Hematopoietic multipotent progenitor cell treated with erythropoietin and hydrocortisone succinate and interleukin-3 and kit ligand, for 8 days (in vitro differentiated cells): ENCODE results near the gene KLHL33.

Experiments
- DNase-seq: peaks from one replicate; pipeline ENCODE4 v3.0.0-alpha.2; 2015

Gene KLHL33

GRCh38 chr14:20412876-20413743, 22.9 kb downstream of the KLHL33 start, which contains the start of gene TEP1:
TSS of gene TEP1 (minus strand) at chr14:20413501. CDS start at chr14:20408439, 5,062 bp downstream.
- DNase-seq = peak; percentile 74

GRCh38 chr14:20412411-20412810, 23.6 kb downstream of the KLHL33 start:
- no peak for DNase-seq

- DNase-seq = no peak
Measured at GRCh38 chr14:20409226-20409625, 26.7 kb downstream of the KLHL33 start.

GRCh38 chr14:20403521-20403920, 32.4 kb downstream of the KLHL33 start:
- no peak for DNase-seq

- DNase-seq = no peak
Measured at GRCh38 chr14:20400965-20401593, 34.9 kb downstream of the KLHL33 start.

- DNase-seq = no peak
Measured at GRCh38 chr14:20400589-20400964, 35.4 kb downstream of the KLHL33 start.

GRCh38 chr14:20397511-20397910, 38.5 kb downstream of the KLHL33 start:
- no peak for DNase-seq

GRCh38 chr14:20391505-20391904, 44.5 kb downstream of the KLHL33 start:
- no peak for DNase-seq

- DNase-seq = no peak
Measured at GRCh38 chr14:20388159-20388558, 47.8 kb downstream of the KLHL33 start.

- DNase-seq = no peak
Measured at GRCh38 chr14:20387576-20387975, 48.4 kb downstream of the KLHL33 start.

- DNase-seq = no peak
Measured at GRCh38 chr14:20386276-20386855, 49.6 kb downstream of the KLHL33 start.

- no peak for DNase-seq
Measured at GRCh38 chr14:20384886-20385285, 51.1 kb downstream of the KLHL33 start.

- DNase-seq = no peak
Measured at GRCh38 chr14:20384321-20384720, 51.6 kb downstream of the KLHL33 start.

- DNase-seq = no peak
Measured at GRCh38 chr14:20383636-20384035, 52.3 kb downstream of the KLHL33 start.

GRCh38 chr14:20383032-20383431, 52.9 kb downstream of the KLHL33 start:
- DNase-seq = no peak

- DNase-seq = no peak
Measured at GRCh38 chr14:20382526-20382925, 53.4 kb downstream of the KLHL33 start.

- no peak for DNase-seq
Measured at GRCh38 chr14:20381341-20381740, 54.6 kb downstream of the KLHL33 start.

- DNase-seq = no peak
Measured at GRCh38 chr14:20380681-20381080, 55.3 kb downstream of the KLHL33 start.

GRCh38 chr14:20379743-20380142, 56.2 kb downstream of the KLHL33 start:
- DNase-seq = no peak

GRCh38 chr14:20377171-20377570, 58.8 kb downstream of the KLHL33 start:
- no peak for DNase-seq

- no peak for DNase-seq
Measured at GRCh38 chr14:20376071-20376588, 59.8 kb downstream of the KLHL33 start.
